ENCODE data around the gene FAXDC2.
A peak's percentile ranks its signal among the peaks of the same experiment; 100 is the strongest.
"Not testable (repeated sequence)": the region's sequence is repeated elsewhere in the genome, so short reads cannot be mapped to it uniquely, and the experiment has no call there.

The FAXDC2 gene

GRCh38 chr5:154829589-154830218 is 20.7 kb downstream of the FAXDC2 start:
- DNase-seq = no peak

GRCh38 chr5:154829181-154829588 is 21.2 kb downstream of the FAXDC2 start:
- DNase-seq = no peak

- DNase-seq = no peak
Observed at GRCh38 chr5:154824070-154824469, 26.3 kb downstream of the FAXDC2 start.

GRCh38 chr5:154823605-154824004 is 26.8 kb downstream of the FAXDC2 start:
- DNase-seq = no peak

- DNase-seq = not testable (repeated sequence)
Observed at GRCh38 chr5:154822896-154823295, 27.5 kb downstream of the FAXDC2 start.

- no peak for DNase-seq
Observed at GRCh38 chr5:154820383-154820782, 30.0 kb downstream of the FAXDC2 start.

GRCh38 chr5:154819546-154819945 is 30.9 kb downstream of the FAXDC2 start:
- DNase-seq = no peak

- no peak for DNase-seq
Observed at GRCh38 chr5:154818471-154819116, 31.8 kb downstream of the FAXDC2 start.

GRCh38 chr5:154817815-154818214 is 32.6 kb downstream of the FAXDC2 start:
- DNase-seq = no peak

GRCh38 chr5:154816891-154817492 is 33.4 kb downstream of the FAXDC2 start:
- no peak for DNase-seq

- no peak for DNase-seq
Observed at GRCh38 chr5:154815684-154816247, 34.6 kb downstream of the FAXDC2 start.

- no peak for DNase-seq
Observed at GRCh38 chr5:154815025-154815424, 35.4 kb downstream of the FAXDC2 start.

- no peak for DNase-seq
Observed at GRCh38 chr5:154813736-154814135, 36.7 kb downstream of the FAXDC2 start.

GRCh38 chr5:154813158-154813557 is 37.2 kb downstream of the FAXDC2 start:
- DNase-seq = no peak

GRCh38 chr5:154811653-154812465 is 38.5 kb downstream of the FAXDC2 start:
- DNase-seq = peak; percentile 67 to 78 (median 70)

- DNase-seq = no peak
Observed at GRCh38 chr5:154811239-154811638, 39.2 kb downstream of the FAXDC2 start.

GRCh38 chr5:154806176-154806575 is 44.2 kb downstream of the FAXDC2 start:
- DNase-seq = no peak

- DNase-seq = no peak
Observed at GRCh38 chr5:154802050-154802449, 48.4 kb downstream of the FAXDC2 start.

- no peak for DNase-seq
Observed at GRCh38 chr5:154801083-154801482, 49.3 kb downstream of the FAXDC2 start.

- DNase-seq = no peak
Observed at GRCh38 chr5:154800582-154800981, 49.8 kb downstream of the FAXDC2 start.

- no peak for DNase-seq
Observed at GRCh38 chr5:154797762-154798161, 52.6 kb downstream of the FAXDC2 start.

- DNase-seq = no peak
Observed at GRCh38 chr5:154795235-154795596, 55.2 kb downstream of the FAXDC2 start.

Measured in suppressor macrophage (primary cell).